ENCODE data around the gene RASSF5.

The RASSF5 gene

GRCh38 chr1:206500046-206500445 is 7.3 kb upstream of the RASSF5 start:
- no peak for DNase-seq

- DNase-seq = no peak
Observed at GRCh38 chr1:206501881-206502280, 5.5 kb upstream of the RASSF5 start.

- DNase-seq = no peak
Observed at GRCh38 chr1:206502403-206502802, 4.9 kb upstream of the RASSF5 start.

GRCh38 chr1:206502812-206503211 is 4.5 kb upstream of the RASSF5 start:
- no peak for DNase-seq

GRCh38 chr1:206503591-206504362 is 3.6 kb upstream of the RASSF5 start:
- peak; percentile 44 to 50 for DNase-seq

- no peak for DNase-seq
Observed at GRCh38 chr1:206504363-206504713, 3.0 kb upstream of the RASSF5 start.

- DNase-seq = no peak
Observed at GRCh38 chr1:206505702-206506355, 1.5 kb upstream of the RASSF5 start.

GRCh38 chr1:206506405-206507283 is 687 bp upstream of the RASSF5 start:
- peak in 1 of 2 donors; percentile 3 for DNase-seq

- no peak for DNase-seq
Observed at GRCh38 chr1:206508130-206508889, 979 bp downstream of the RASSF5 start.

GRCh38 chr1:206508956-206509355 is 1.6 kb downstream of the RASSF5 start:
- no peak for DNase-seq

- no peak for DNase-seq
Observed at GRCh38 chr1:206509612-206510257, 2.4 kb downstream of the RASSF5 start.

GRCh38 chr1:206510371-206510770 is 3.0 kb downstream of the RASSF5 start:
- DNase-seq = no peak

- no peak for DNase-seq
Observed at GRCh38 chr1:206511362-206512057, 4.2 kb downstream of the RASSF5 start.

GRCh38 chr1:206512058-206512850 is 4.9 kb downstream of the RASSF5 start:
- DNase-seq = no peak

GRCh38 chr1:206512851-206513180 is 5.5 kb downstream of the RASSF5 start:
- no peak for DNase-seq

GRCh38 chr1:206513312-206514111 is 6.2 kb downstream of the RASSF5 start:
- DNase-seq = no peak

- no peak for DNase-seq
Observed at GRCh38 chr1:206514813-206515387, 7.6 kb downstream of the RASSF5 start.

GRCh38 chr1:206516728-206516990 is 9.3 kb downstream of the RASSF5 start:
- DNase-seq = no peak

- no peak for DNase-seq
Observed at GRCh38 chr1:206517784-206518183, 10.5 kb downstream of the RASSF5 start.

GRCh38 chr1:206518206-206518605 is 10.9 kb downstream of the RASSF5 start:
- no peak for DNase-seq
